HepG2 (cell line): ENCODE data around the gene FIZ1. TPM values are rescaled to one million over a fixed set of nuclear protein-coding genes. Genes with fewer than 3 reads are reported as not detected.

Experiments used
- DPF2 ChIP-seq: sonication (generic); formaldehyde crosslinking; IDR thresholded peaks from 2 replicates; pipeline ENCODE4 v1.4.0; 2020; ENCODE audit warnings: mild to moderate bottlenecking, low read depth, missing genetic modification reagents, borderline replicate concordance
- MIER3 ChIP-seq: IDR thresholded peaks from 2 replicates; pipeline ENCODE4 v1.6.1; 2016; ENCODE audit warnings: missing compliant biosample characterization, borderline replicate concordance
- PAXIP1 ChIP-seq: sonication (generic); formaldehyde crosslinking; conservative IDR thresholded peaks from 2 replicates; pipeline ENCODE4 v1.4.0; 2020; ENCODE audit warnings: mild to moderate bottlenecking, missing genetic modification reagents, moderate library complexity
- SP4 ChIP-seq: sonication (generic); formaldehyde crosslinking; IDR thresholded peaks from 2 replicates; pipeline ENCODE4 v1.8.1; 2023; ENCODE audit warnings: mild to moderate bottlenecking, missing genetic modification reagents
- ZNF770 ChIP-seq: sonication (generic); formaldehyde crosslinking; IDR thresholded peaks from 2 replicates; pipeline ENCODE4 v1.5.0; 2020; ENCODE audit warnings: mild to moderate bottlenecking, missing genetic modification reagents
- polyA plus RNA-seq, 8 experiments: library from polyadenylated mRNA; depleted of rRNA in 3 of 8; stranded (reverse) in 7 of 8; unstranded in 1 of 8; fragments of >200 nt; fragmentation: Illumina TruSeq in 4 of 8; extraction: Trizol in 4 of 8; gene quantifications; 2 replicates each; pipeline versions ENCODE4 v1.2.1 to v1.2.3, GENCODE V29; 2011 to 2016; ENCODE audit warnings: low read depth in 4 of 8, missing spikeins in 1 of 8, mixed read lengths in 1 of 8; ENCODE audit not compliant: insufficient read depth in 1 of 8
- total RNA-seq, 5 experiments: library from RNA; depleted of rRNA; stranded (reverse); fragments of >200 nt; fragmentation: Illumina TruSeq; extraction: Trizol; gene quantifications; 2 replicates each; pipeline ENCODE4 v1.2.3, GENCODE V29; 2016; ENCODE audit warnings: low read depth in 1 of 5
- TF ChIP-seq, protein P1 (sequence below): sonication (generic); formaldehyde crosslinking; IDR thresholded peaks from 2 replicates; pipeline ENCODE4 v1.5.0; 2020; ENCODE audit warnings: missing genetic modification reagents, mild to moderate bottlenecking, borderline replicate concordance
- TF ChIP-seq, protein P2 (sequence below): IDR thresholded peaks from 2 replicates; pipeline ENCODE4 v1.6.1; 2016; ENCODE audit warnings: mild to moderate bottlenecking

The FIZ1 gene
- total and polyA plus RNA-seq, 2 of the 13 experiments (the other 11 are each of a cell fraction or from before 2014, with no cell fraction given): 3.6 to 5.9 TPM

- TF ChIP-seq ZNF770: no peak
- TF ChIP-seq, protein P1, sequence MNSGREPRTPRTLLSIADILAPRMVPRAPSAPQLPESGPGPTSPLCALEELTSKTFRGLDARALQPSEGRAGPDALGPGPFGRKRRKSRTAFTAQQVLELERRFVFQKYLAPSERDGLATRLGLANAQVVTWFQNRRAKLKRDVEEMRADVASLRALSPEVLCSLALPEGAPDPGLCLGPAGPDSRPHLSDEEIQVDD: no peak
- TF ChIP-seq DPF2 (CRISPR knock-in tag): peak; percentile 29; the same call in 1 of the 2 replicates
- TF ChIP-seq SP4 (CRISPR knock-in tag): no peak
- peak; percentile 53; the same call in 1 of the 2 replicates for TF ChIP-seq MIER3 (CRISPR knock-in tag)
- TF ChIP-seq, protein P2, sequence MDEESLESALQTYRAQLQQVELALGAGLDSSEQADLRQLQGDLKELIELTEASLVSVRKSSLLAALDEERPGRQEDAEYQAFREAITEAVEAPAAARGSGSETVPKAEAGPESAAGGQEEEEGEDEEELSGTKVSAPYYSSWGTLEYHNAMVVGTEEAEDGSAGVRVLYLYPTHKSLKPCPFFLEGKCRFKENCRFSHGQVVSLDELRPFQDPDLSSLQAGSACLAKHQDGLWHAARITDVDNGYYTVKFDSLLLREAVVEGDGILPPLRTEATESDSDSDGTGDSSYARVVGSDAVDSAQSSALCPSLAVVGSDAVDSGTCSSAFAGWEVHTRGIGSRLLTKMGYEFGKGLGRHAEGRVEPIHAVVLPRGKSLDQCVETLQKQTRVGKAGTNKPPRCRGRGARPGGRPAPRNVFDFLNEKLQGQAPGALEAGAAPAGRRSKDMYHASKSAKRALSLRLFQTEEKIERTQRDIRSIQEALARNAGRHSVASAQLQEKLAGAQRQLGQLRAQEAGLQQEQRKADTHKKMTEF: peak; percentile 54; the same call in 1 of the 2 replicates
- TF ChIP-seq PAXIP1 (CRISPR knock-in tag): peak; percentile 73
Observed at GRCh38 chr19:55553217-55554182, 45.8 kb downstream of the FIZ1 start (continued).
